HG02973 (cell line): Measurements from ENCODE around the gene ARL6IP1.

ENCODE experiments used
- ATAC-seq: cut with Tn5 transposase; IDR thresholded peaks from one replicate; pipeline ENCODE4 v1.9.1; 2021; ENCODE audit warnings: moderate library complexity; ENCODE audit not compliant: unreplicated experiment

The ARL6IP1 gene

DNA sequence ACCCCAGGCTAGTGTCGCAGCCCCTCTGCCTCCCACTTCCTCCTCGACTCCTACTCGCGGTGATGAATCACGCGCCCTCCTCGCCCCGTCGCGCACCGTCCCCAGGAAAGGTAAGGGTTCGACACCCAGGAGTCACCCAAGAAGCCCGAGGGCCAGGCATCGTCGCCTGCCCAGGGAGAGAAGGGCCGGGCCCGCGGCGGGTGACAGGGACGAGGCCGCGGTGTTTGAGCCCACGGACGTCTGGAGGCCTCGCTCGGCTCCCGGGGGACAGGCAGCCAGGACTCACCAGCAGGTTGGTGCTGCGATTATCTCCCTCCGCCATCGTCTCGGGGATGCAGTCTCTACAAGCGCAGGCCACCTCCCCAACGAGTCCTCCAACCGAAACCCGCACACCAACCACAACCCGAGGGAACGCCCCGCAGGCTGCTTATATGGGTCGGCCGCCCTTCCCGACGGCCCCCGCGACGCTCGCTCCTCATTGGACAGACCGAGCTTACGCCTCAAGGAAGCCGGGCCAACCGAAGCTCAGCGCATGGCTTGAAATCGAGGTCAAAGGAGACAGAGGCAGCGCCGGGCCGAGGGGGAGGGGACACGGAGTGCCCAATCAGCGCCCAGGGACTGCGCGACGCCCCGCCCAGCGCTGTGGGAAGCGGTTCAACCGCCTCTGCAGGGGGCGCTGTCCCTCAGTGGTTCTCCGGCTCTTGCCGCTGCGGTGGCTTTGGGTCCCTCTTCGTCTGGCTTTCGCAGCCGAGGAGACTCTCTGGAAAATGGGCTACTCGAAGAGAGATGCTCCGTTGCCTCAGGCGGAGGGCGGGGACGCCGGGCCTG lies at the start of gene ARL6IP1:
TSS of gene ARL6IP1 (minus strand) at position 405 of the 828 bp plus-strand sequence. CDS start at position 322, 83 bp downstream.
- ATAC-seq = peak; percentile 93

DNA sequence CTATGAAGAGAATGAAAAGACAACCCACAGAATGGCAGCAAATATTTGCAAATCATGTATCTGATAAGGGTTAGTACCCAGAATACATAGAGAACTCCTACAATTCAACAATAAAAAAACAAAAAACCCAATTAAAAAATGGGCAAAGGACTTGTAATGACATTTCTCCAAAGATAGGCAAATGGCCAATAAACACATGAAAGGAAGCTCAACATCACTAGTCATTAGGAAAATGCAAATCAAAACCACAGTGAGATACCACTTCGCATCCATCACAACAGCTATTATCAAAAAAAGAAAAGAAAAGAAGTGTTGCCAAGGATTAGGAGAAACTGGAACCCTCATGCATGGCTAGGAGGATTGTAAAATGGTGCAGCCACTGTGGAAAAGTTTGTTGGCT lies 45.1 kb upstream of the ARL6IP1 start:
- no peak for ATAC-seq

DNA sequence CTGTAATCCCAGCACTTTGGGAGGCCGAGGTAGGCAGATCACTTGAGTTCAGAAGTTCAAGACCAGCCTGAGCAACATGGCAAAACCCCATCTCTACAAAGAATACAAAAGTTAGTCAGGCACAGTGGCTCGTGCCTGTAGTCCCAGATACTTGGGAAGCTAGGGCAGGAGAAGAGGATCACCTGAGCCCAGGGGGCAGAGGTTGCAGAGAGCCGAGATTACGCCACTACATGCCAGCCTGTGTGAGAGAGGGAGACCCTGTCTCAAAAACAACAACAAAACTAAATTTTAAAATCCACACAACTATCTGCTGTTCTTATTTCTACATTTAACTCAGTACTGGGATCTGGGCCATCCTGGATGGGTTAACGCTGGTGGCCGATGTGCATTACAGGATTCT lies 41.2 kb upstream of the ARL6IP1 start:
- ATAC-seq = no peak

DNA sequence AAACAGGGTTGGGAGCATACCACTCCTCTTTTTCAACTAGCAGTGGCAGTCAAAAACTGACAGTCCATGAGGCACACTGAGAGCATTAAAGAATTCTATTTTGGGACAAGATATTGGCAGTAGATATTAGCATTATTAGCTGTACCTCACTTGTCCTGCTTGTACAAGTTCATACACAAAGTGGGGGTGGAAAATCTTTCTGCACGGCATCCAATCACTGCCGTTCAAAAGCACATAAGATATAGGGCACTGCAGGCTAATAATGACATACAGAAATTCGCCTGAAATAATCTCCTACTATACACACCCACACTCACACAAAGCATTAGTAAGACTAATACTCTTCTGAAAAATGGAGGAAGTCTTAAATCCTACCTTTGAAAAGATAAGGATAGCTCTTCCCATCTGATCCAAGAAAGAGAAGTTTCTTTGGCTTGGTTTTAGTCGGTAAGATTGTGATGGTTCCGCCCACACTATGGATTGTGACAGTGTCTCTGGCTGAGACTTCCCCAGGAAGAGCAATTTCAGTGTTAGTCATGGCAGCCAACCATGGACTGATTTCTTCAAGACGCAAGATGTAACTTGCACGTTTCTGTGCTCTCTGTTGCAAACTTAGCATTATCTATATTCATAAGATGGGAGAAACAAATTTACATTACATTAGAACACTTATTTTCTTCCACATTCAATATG lies 40.6 kb upstream of the ARL6IP1 start:
- ATAC-seq = no peak

DNA sequence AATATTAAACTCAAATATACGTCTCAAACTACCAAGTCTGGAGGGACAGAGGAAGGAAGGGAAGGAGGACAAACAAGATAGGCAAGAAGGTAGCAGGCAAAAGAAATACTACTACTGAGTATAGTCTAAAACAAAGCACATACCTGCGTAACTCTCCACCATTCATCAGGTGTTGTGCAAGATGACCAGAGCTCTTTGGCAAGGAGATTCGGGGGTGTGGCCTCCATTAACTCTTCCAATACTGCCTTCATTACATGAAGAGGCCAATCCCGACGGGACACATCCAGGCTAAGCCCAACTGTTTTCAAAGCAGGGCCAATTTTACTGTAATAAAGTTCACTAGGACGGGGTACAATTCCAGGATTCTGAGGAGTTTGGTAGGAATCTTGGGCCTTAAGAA lies 38.2 kb upstream of the ARL6IP1 start:
- ATAC-seq = no peak

DNA sequence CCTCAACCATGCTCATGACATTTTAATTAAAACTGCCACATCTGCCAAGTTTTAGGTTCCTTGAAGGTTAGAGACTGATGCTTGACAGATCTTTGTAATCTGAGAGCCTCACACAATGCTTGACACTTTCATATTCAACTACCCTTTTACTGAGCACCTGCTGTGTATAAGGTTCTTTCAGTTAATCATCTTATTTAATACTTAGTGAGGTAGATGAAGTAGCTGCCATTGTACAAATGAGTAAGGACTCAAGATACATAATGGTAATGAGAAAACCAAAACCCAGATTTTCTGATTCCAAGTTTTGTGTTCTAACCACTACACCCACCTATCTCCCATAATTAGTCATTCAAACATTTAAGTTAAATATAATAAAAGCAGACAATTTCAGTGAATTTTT lies 35.4 kb upstream of the ARL6IP1 start:
- no peak for ATAC-seq

DNA sequence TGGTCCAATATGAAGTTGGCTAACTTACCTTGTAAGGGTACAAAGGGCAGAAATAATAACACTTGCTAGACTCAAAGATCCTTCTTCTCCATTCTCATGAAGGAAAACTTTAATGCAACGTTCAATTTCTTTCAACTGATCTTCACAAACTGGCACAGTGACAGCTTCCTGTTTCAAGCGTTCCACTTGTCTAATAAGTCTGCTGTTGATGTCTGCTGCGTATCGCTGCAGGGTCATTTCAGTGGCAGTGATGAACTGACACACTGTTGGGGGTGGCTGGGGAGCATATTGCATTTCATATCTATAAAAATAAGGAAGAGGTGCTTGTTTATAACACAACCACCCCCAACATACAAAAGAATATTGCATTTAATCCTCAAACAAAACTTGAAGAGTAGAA lies 33.5 kb upstream of the ARL6IP1 start:
- no peak for ATAC-seq

DNA sequence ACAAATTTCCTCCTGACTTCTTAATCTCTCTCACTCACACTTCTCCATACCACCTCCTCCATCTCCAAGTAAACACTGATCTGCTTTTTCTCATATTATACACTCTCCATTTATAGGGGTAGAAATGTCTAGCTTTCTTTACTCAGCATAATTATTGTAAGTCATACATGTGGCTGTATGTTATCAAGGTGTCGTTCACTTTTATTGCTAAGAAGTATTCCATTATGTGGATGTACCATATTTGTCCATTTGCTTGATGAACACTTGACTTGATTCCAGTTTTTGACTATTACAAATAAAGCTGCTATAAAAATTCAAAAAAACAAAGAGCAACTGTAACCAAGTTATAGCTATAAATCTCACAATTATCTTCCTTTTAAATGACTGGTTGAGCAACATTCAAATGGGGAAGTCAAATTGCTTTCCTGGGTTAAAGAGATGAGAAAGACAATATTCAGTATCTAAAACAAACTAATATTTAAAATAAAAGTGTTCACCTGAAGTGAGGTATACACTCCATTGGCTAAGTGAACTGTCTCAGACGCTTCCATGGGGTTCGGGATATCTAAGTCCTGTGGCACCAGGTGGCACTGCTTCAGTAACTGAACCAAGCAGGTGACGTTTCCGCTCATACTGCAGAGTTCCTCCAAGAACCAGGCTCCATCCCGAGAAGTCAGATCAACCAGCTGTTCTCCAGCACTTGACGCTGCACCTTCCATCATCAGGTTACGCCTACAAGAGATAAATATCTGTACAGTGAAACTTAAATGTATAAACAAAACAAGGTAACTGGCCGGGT lies 32.6 kb upstream of the ARL6IP1 start:
- no peak for ATAC-seq

DNA sequence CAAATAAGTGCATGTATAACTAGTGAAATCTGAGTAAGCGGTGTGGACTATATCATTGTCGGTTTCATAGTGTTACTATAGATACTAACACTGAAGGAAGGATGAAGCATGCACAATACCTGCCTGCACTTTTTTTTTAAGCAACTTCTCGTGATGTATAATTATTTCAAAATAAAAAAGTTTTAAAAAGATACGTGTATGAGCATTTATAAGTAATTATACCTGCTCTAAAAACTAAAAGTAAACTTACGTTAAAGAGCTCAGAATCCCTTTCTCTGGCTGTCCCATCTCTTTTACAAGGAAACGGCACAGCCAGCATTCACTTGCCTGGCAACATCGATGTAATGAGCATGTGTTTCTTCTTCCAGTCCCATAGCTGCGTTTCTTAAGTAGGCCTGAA lies 31.3 kb upstream of the ARL6IP1 start:
- ATAC-seq = no peak

DNA sequence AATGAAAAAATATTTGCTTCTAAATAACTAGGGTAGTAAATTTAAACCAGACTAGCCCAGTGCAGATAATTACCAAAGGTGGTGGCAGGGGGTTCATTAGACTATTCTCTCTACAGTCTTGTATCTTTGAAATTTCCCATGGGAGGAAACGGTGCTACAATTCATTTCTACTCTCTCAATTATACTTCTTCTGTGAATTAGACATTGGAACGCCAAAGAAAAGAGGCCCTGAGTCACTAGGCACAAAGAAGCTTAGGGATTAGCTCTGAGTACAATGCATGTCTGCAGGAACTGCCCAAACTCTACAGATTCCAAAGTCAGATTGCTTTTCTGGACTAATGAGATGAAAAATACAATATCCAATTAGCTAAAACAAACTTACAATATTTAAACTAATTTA lies 30.7 kb upstream of the ARL6IP1 start:
- no peak for ATAC-seq

DNA sequence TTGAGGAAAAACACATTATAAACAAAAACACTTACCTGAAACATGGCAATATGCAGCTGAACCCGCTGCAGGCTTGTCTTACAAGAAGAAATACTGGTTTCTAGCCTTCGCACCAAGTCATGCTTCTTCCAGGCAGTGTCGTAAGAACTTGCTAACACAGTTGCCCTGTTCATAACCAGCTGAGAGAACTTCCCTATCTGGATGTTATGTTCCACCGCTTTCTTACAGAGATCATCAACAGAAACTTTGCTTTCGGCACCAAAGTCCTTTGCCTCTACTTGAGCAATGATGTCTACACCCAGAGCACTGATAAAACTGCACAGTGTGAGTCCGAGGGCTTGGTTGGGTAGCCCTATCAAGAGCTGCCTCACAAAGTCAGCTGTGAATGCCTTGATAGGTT lies 27.9 kb upstream of the ARL6IP1 start:
- ATAC-seq = no peak

DNA sequence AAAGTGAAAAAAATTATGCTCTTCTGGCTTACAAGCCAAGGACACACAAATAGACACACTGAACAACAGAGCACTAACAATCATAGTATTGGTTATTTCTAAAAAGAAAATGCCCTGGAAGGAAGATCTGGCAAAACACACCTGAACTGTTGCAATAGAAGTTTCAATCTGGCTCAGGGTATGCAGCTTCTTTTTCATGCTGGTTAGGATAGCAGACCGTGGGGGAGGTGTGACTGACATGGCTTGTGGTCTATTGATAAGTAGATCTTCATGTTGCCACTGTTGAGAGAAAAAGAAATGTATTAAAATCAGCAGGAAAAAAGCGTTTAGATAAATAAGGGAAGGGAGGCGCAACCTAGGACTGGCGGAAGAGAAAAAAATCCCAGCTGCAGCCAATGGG lies 26.5 kb upstream of the ARL6IP1 start:
- no peak for ATAC-seq

DNA sequence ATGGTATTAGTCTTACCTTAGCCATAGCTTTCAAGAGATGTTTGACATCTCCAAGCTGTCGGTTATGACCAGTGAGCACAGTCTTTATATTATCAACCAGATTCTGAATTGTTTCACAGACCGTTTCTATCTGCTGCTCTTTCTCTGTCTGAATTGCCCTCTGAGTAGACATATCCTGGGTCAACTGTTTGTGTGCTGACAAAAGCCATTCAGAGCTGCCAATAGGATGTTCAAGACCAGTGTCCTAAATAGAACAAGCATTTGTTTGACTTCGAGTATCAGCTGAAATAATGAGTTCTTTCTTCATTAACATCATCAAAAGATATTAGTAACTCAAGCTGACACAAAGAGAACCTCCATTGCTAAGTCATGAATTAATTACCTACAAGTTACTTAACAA lies 14.9 kb upstream of the ARL6IP1 start:
- ATAC-seq = no peak

DNA sequence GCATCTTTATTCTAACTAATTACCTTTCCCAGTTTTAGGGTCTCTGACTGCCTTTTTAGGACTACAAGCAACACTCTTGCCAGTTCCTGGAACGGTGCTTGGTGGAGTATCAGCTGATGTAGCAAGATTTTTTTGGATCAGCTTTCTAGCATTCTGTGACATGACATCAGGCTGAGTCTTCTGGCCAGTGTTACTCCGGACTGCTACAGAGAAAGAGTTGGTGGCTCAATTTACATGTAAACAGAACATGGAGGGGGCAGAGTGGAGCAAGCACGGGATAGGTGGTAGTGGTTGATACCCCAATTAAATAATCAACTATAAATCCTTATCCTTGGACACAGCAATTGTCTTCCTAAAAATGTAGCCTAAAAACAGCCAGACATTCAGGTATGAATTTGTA lies 10.6 kb upstream of the ARL6IP1 start:
- no peak for ATAC-seq

DNA sequence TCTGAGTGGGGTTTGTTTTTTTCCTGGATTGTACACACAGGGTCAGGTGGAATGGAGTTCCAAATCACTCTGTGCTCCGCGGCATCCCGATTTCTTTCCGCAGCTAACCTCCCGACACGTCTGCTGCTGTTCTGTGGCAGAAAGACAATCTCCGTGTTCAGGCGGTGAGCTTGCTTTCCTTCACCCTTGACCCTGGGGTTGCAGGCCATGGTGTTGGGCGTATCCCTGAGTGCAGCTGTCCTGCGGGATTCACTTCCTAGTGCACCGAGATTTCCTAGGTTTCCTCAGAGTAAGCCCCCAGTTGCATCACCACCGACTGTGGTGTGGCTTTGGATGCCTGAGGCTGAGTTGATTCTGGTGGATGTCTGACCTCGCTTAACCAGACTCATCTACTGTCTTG lies 7.8 kb upstream of the ARL6IP1 start:
- ATAC-seq = no peak

DNA sequence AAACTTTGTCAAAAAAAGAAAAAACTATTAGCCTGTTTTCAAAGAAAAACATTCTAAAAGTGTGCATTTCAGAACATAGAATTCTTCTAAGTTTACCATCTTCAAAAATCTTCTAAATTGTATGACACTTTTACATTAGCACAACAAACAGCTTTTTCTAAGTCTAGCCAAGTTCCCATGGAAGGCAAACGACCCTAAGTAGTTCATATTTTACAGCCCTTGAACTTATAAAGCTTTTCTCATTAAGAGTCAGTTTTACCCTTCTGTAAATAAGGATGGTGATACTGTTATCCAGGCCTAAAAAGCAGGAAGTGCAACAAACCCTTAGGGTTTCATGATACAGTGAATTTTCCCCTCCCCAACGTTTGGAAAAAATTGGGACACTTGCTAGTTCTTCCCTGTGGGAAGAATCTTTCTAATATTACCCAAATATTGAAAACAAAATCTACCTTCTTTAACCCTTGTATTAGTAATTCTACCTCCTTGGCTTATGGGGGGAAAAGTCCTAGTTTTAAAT lies 4.0 kb upstream of the ARL6IP1 start:
- ATAC-seq = no peak

DNA sequence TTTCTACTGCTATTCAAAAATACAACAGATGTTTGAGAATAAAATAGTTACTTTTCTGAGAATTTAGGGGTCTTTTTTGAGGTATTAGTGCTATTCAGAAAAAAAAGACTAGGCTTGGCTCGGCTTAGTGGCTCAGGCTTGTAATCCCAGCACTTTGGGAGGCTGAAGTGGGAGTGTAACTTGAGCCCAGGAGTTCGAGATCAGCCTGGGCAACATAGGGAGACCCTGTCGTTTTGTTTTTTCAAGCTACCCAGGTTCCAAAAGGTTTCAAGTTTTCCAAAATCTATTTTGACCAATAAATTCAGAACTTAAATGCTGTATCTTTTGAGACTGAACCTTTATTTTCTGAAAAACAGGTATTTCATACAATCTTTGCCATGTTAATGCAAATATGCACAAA lies 3.2 kb upstream of the ARL6IP1 start:
- no peak for ATAC-seq

DNA sequence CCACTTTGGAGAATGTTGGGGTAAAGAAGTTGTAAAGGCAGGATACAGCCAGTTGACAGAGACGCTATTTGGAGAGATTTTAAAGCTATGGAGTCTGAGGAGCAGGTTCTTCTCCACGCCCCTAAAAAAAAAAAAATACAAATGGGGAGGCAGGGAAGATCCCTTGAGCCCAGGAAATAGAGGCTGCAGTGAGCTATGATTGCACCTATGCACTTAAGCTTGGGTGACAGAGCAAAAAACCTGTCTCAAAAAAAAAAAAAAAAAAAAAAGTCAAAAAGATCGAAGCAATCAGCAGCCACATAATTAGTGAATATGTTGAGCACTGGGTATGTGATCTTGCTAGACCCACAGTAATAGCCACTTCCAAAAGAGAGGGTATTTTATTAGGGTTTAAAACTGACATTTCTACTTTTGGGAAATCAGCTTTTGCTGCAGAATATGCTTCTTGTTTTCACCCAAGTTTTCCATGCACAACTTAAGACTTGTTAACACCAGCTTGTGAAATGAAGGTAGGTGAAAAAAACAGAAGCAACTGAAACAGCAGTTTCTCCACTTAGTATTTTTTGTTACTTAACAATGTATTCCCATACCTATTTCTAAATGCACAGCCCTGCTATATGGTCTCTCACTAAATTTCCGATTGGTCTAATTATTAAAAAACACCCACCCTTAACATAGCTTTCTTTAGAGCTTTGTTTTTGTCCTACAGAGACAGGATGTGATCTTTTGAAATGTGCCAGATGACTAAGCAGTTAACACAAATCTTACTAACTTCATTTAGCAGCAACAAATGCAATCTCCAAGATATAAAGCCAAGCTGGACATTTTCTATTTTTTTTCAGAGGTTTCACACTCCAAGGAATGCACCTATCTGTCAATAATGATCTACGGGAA lies 2.5 kb upstream of the ARL6IP1 start:
- ATAC-seq = no peak

DNA sequence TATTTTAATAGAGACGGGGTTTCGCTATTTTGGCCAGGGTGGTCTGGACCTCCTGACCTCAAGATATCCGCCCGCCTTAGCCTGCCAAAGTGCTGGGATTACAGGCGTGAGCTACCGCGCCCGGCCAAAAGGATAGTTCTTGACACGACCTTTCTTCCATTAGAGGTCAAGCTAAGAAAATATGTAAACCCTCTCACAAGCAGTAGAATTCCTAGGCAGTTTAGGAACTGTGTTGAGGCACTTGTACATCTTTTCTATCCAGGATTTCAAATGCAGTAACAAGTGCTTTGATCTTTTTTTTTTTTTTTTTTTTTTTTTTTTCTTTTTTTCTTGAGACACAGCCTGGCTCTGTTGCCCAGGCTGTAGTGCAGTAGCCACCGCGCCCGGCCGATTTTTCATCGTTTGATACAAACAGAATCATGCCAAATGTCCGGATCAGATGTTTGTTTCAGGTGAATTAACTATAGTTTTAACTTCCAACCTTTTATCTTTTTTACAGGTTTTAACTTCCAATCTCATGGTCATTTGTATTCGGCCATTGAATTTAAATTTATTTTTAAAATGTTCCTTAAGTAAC lies 1.5 kb upstream of the ARL6IP1 start:
- ATAC-seq = no peak

DNA sequence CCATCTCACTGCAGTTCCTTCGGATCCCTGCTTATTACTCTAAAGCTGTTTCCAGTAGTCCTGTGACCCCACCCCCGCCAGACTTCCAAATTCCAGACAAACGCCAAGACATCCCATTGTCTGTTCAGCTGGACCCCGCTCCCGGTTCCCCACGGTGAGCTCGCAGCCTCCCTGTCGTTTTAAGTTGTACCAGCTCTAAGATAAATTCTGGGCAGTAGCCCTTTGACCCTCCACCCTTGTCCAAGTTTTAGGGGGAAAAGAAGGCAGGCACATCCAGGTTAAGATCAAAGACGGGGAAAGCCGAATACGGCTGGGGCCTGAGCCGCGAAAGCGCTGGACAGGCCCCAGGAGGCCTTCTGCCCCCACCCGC lies 589 bp downstream of the ARL6IP1 start:
- no peak for ATAC-seq
